IPS DF 6.9 (cell line): ENCODE results near the gene FNIP2.
A peak's percentile ranks its signal among the peaks of the same experiment; 100 is the strongest.

Source experiments
- DNase-seq: peaks from one replicate; pipeline ENCODE4 v3.0.0-alpha.2; 2013; ENCODE audit warnings: low read depth, low spot score
- H3K27ac ChIP-seq: one replicate; pipeline ENCODE4 v1.5.1; 2013; ENCODE audit warnings: low read length, control low read depth
- H3K27me3 ChIP-seq: 2 replicates; pipeline ENCODE4 v1.6.1; 2013; ENCODE audit warnings: mild to moderate bottlenecking, low read length; ENCODE audit not compliant: control insufficient read depth, insufficient read depth
- H3K36me3 ChIP-seq: 2 replicates; pipeline ENCODE4 v1.6.1; 2013; ENCODE audit warnings: low read length; ENCODE audit not compliant: control insufficient read depth, insufficient read depth
- H3K4me1 ChIP-seq: 2 replicates; pipeline ENCODE4 v1.6.1; 2013; ENCODE audit warnings: low read length; ENCODE audit not compliant: control insufficient read depth, insufficient read depth
- H3K4me3 ChIP-seq: 2 replicates; pipeline ENCODE4 v1.5.1; 2013; ENCODE audit warnings: mild to moderate bottlenecking, low read length
- H3K9me3 ChIP-seq: 2 replicates; pipeline ENCODE4 v1.6.1; 2013; ENCODE audit warnings: low read length, inconsistent platforms; ENCODE audit not compliant: control insufficient read depth, insufficient read depth
- WGBS: extraction: QIAGEN DNeasy Blood & Tissue Kit; methylation state at CpG from one replicate; pipeline ENCODE4 v1.1.7; 2013; ENCODE audit warnings: mixed read lengths, missing lambda C conversion rate; ENCODE audit not compliant: insufficient read length, insufficient coverage; 5-methylcytosine and 5-hydroxymethylcytosine counted together

Gene FNIP2

GRCh38 chr4:158768555-158769174, at the start of gene FNIP2:
Gene FNIP2 (plus strand): TSS chr4:158769026. CDS start chr4:158769213, 187 bp downstream.
- Histone ChIP-seq H3K27ac (no peak within 1 kb of the TSS), H3K9me3 (no peaks in the 10 kb centered on the region), H3K36me3 (no peaks in the 10 kb centered on the region), H3K27me3 (no peaks in the 10 kb centered on the region), H3K4me1 (peaks cover 2% of the 10 kb centered on the region; the same call in 1 of the 2 replicates), H3K4me3 (peak within 1 kb of the TSS; percentile 83)
- DNase-seq = peak; percentile 22
- no CpG with 5 or more reads among the region's 88 CpGs for WGBS

- WGBS = no CpG with 5 or more reads among the region's 1 CpG
- Histone ChIP-seq H3K27ac (no peak overlapping the region), H3K4me1 (no peaks in the 10 kb centered on the region), H3K4me3 (no peak overlapping the region), H3K27me3 (no peaks in the 10 kb centered on the region), H3K9me3 (no peaks in the 10 kb centered on the region), H3K36me3 (peaks cover 10% of the 10 kb centered on the region; the same call in 1 of the 2 replicates)
- DNase-seq = no peak
These were observed 47.1 kb upstream of the FNIP2 start for GRCh38 chr4:158721680-158722079.

GRCh38 chr4:158722291-158722916, 46.4 kb upstream of the FNIP2 start:
- peak overlapping the region; percentile 91; the same call in 1 of the 2 replicates for H3K4me3 ChIP-seq
- no peaks in the 10 kb centered on the region for H3K4me1 ChIP-seq
- peaks cover 7% of the 10 kb centered on the region; the same call in 1 of the 2 replicates for H3K36me3 ChIP-seq
- no CpG with 5 or more reads among the region's 16 CpGs for WGBS
- no peak for DNase-seq
- no peaks in the 10 kb centered on the region for H3K9me3 ChIP-seq
- H3K27ac ChIP-seq = no peak overlapping the region
- no peaks in the 10 kb centered on the region for H3K27me3 ChIP-seq

DNA sequence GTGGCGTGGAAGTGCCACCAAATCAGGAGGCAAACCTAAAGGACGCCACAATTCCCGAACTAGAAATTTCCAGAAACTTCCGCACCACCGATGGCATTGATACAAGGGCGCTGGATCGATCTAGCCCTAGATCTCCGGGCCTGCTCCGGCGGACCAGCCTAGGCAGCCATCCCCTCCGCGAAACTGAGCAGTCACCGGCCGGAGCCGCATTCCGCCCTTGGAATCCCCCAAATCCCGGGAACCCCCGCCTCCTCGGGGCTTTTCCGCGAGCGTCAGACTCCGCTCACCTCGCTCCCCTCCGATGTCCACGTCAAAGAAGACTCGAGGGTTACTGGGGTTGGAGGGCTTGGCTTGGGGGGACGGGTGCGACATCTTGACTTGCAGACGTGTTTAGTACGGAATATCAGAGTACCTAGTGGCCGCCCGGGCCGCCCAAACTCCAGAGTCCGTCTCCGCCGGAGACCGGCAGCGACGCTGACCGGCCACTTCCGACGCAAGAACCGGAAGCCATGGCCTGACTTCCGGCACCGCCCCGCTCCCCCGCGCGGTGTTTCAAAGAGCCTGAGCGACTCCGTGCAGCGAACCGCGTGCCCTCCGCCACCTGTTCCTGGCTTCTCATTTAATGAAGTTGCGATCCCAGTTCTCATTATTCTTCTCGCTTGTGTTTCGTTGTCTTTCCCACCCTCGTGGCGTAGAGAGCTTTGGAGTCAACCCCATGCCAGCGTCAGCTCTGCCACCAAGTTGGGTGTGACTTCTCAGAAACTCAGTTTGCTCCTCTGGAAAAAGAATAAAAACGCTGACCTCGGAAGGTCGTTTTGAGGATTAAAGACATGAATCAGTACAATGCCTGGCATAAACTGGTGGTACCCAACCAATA, 45.7 kb upstream of the FNIP2 start, which contains the start of gene PPID:
PPID (minus strand) TSS at position 480 of the 877 bp plus-strand sequence; CDS start at position 372, 108 bp downstream.
- H3K27ac ChIP-seq = no peak within 1 kb of the TSS
- H3K4me1 ChIP-seq = no peaks in the 10 kb centered on the region
- peaks cover 7% of the 10 kb centered on the region; the same call in 1 of the 2 replicates for H3K36me3 ChIP-seq
- peak; percentile 47 for DNase-seq
- no CpG with 5 or more reads among the region's 65 CpGs for WGBS
- H3K4me3 ChIP-seq = peak within 1 kb of the TSS; percentile 91; the same call in 1 of the 2 replicates
- no peaks in the 10 kb centered on the region for H3K27me3 ChIP-seq
- no peaks in the 10 kb centered on the region for H3K9me3 ChIP-seq

- DNase-seq = no peak
- Histone ChIP-seq H3K27ac (no peak overlapping the region), H3K4me1 (no peaks in the 10 kb centered on the region), H3K27me3 (no peaks in the 10 kb centered on the region), H3K9me3 (no peaks in the 10 kb centered on the region), H3K36me3 (peaks cover 3% of the 10 kb centered on the region; the same call in 1 of the 2 replicates), H3K4me3 (no peak overlapping the region)
- no CpG with 5 or more reads among the region's 4 CpGs for WGBS
These were observed 44.2 kb upstream of the FNIP2 start for GRCh38 chr4:158724637-158725036.

DNA sequence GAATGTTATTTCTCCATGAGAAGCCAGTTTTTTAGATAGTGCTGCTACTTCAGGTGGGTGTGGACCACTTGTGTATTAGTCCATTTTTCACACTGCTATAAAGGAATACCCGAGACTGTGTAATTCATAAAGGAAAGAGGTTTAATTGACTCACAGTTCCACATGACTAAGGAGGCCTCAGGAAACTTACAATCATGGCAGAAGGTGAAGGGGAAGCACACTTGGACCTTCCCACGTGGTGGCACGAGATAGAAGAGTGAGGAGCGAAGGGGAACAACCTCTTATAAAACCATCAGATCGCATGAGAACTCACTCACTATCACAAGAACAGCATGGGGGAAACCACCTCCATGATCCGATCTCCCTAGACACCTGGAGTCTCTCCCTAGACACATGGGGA, 42.2 kb upstream of the FNIP2 start:
- no peak overlapping the region for H3K4me3 ChIP-seq
- WGBS = no CpG with 5 or more reads among the region's 6 CpGs

DNA sequence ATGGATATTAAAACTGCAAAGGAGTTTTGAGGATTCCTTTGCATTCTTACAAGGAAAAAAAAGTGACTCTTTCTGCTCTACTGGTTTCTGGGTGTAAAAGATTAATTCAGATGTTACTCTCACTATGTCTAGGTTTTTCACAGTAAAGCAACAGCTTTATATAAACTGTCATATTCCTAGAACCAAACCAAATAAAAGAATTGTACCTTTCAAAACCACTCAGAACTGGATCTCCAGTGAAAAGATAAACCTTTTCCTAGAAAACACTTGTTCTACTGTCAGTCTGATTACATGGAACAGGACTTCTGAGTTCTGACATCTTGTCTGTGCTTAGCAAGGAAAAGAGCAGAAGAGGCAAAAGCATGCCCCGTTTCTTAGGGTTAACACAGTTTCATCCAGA, 40.6 kb upstream of the FNIP2 start:
- H3K36me3 ChIP-seq = no peaks in the 10 kb centered on the region
- H3K9me3 ChIP-seq = no peaks in the 10 kb centered on the region
- WGBS = no CpG with 5 or more reads among the region's 1 CpG
- DNase-seq = no peak
- H3K4me1 ChIP-seq = no peaks in the 10 kb centered on the region
- H3K27me3 ChIP-seq = no peaks in the 10 kb centered on the region
- H3K27ac ChIP-seq = no peak overlapping the region
- H3K4me3 ChIP-seq = no peak overlapping the region

More for the DNA sequence above, 42.2 kb upstream of the FNIP2 start:
- no peak for DNase-seq
- Histone ChIP-seq H3K36me3 (no peaks in the 10 kb centered on the region), H3K9me3 (no peaks in the 10 kb centered on the region), H3K27ac (no peak overlapping the region), H3K4me1 (no peaks in the 10 kb centered on the region), H3K27me3 (no peaks in the 10 kb centered on the region)

- Histone ChIP-seq H3K4me1 (no peaks in the 10 kb centered on the region), H3K27me3 (no peaks in the 10 kb centered on the region), H3K27ac (no peak overlapping the region), H3K36me3 (no peaks in the 10 kb centered on the region), H3K4me3 (no peak overlapping the region), H3K9me3 (no peaks in the 10 kb centered on the region)
- WGBS = no CpG with 5 or more reads among the region's 5 CpGs
- DNase-seq = no peak
These were observed 38.9 kb upstream of the FNIP2 start for GRCh38 chr4:158729716-158730559.

GRCh38 chr4:158738866-158739265, 30.0 kb upstream of the FNIP2 start:
- no peaks in the 10 kb centered on the region for H3K27me3 ChIP-seq
- H3K27ac ChIP-seq = no peak overlapping the region
- no peaks in the 10 kb centered on the region for H3K4me1 ChIP-seq
- no peak for DNase-seq
- H3K36me3 ChIP-seq = no peaks in the 10 kb centered on the region
- no CpG with 5 or more reads among the region's 2 CpGs for WGBS
- H3K9me3 ChIP-seq = no peaks in the 10 kb centered on the region
- H3K4me3 ChIP-seq = no peak overlapping the region
